HG03025 (cell line): ENCODE results near the gene TSEN34.

Experiments used
- ATAC-seq: cut with Tn5 transposase; IDR thresholded peaks from one replicate; pipeline ENCODE4 v1.9.1; 2021; ENCODE audit warnings: mild to moderate bottlenecking, moderate library complexity; ENCODE audit not compliant: unreplicated experiment, low FRiP score

The TSEN34 gene

GRCh38 chr19:54191011-54191810 is at the start of gene TSEN34:
TSEN34 (plus strand) TSS chr19:54191308; CDS start chr19:54191365, 57 bp downstream.
- peak; percentile 19 for ATAC-seq

DNA sequence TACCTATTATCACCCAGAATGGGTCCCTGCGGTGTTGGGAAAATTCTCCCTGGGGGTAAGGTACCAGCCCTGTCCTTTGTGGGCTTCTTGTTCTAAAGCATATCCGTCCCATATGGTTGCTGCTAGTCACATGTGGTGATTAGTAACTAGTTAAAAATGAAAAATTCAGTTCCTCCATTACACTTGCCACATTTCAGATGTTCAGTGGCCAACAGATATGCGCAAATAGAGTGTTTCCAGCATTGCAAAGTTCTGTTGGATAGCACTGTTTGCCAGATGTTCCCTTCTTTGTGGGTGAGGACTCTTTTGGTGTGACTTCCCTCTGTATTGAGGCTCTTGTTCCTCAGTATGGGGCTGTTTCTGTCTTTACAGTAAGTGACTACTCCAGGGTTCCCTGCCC is 49.8 kb upstream of the TSEN34 start:
- ATAC-seq = no peak

DNA sequence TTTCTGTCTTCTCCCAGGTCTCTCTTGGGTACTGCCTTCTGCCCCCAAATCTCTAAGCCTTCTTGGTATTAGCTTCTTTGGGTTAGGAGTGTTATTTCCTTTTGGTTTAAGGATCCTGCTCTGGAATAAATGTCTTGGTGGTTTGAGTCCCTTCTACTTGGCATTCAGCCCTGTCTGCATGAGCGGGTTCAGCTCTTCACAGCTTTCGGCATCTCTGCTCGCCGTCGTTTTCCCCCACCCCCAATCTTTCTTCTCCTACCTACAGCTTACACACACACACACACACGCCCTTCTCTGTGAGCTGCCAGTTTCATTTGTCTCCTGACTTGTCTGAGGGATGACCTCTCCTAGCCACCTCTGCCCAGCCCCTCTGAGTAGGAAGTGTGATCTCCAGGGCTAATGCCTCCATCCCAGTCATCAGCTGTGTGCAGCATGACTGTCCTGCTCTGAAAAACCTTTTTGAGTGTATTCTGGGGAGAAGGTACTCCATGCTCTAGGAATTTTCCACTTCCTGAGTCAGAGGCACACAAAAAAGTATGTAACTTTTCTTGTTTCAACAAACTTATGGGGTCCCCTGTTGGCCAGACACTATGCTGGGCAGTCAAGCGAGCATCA is 48.8 kb upstream of the TSEN34 start:
- ATAC-seq = no peak

- no peak for ATAC-seq
Observed at GRCh38 chr19:54145541-54146158, 45.5 kb upstream of the TSEN34 start.

DNA sequence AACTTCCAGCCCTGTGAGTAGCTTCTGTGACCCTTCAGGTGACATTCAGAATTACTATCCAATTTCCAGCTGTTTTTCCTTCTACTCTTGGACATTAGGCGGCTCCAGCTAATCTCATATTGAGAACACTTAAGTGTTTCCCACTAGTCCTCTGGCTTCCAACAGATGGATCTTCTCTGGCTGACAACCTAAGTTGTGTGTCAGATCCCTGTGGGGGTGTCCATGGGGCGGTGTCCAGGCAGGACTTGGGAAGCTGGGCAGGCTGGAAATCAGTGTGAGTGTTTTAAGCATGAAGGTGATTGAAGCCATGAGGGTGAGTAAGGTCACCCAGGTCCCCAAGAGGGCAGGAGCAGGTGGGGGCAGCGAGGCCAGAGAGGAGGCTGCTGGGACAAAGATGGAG is 43.4 kb upstream of the TSEN34 start:
- no peak for ATAC-seq

GRCh38 chr19:54148158-54148557 is 43.0 kb upstream of the TSEN34 start:
- no peak for ATAC-seq

- no peak for ATAC-seq
Observed at GRCh38 chr19:54149021-54149812, 41.9 kb upstream of the TSEN34 start.

DNA sequence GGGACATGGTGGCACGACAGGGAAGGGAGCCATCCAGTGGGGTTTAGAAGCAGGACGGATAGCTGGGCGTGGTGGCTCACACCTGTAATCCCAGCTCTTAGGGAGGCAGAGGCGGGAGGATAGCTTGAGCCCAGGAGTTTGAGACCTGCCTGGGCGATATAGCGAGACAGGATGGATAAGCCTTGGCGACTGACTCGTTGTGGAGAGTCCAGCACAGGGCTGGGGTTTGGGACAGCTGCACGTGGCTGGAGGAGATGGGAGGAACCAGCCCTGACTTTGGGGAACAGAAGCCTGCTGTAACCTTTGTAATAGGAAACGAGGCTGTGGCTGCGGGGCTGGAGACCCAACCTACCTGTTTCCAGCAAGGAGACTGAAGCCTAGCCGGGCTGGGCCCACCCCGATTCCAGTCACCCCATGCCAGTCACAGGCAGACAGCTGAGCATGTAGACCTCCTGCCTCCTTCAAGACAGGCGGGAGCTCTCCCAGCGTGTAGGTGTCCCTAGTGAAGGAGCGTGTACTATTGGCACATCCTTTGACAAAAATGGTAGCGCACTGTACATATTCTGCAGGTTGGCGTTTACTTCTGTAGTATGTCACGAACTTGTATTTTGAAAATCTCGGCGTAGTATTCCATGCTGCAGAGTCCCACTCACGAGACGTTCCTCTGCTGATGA is 39.6 kb upstream of the TSEN34 start:
- ATAC-seq = no peak

DNA sequence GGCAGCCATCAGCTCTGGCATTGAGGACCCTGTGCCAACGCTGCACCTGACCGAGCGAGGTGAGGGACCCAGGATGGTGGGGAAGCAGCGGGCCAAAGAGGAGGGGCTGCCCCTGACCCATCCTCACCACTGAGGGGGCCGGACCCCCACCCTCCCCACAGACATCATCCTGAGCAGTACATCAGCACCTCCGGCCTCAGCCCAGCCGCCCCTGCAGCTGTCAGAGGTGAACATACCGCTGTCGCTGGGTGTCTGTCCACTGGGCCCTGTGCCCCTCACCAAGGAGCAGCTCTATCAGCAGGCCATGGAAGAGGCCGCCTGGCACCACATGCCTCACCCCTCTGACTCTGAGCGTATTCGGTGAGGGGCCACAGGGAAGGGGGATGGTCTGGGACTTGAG is 38.8 kb upstream of the TSEN34 start:
- ATAC-seq = no peak

DNA sequence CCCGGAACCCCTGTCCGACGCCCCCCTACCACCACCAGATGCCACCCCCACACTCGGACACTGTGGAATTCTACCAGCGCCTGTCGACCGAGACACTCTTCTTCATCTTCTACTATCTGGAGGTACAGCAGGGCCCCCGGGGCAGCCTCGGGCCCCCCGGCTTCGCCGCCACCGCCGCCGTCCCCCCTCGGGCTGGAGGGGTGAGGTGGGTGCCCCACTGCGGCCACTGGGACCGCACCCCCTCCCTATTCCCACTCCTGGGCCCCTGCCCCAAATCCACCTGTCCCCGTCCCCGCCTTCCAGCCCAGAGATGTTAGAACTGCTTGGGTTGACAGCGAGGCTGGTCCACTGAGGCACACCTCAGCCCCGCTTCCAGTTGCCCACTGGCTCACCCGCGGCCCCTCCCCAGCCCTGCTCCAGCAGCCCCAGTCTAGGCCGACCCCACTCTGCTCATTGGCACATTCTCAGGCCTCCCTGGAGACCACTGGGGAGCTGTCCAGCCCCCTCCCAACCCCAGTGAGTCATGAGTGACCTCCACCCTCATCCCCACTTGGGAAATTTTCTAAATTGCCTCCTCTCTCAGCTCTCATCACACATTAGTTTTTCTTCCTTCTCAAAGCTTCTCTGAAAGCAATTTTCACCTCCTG is 38.1 kb upstream of the TSEN34 start:
- ATAC-seq = no peak

DNA sequence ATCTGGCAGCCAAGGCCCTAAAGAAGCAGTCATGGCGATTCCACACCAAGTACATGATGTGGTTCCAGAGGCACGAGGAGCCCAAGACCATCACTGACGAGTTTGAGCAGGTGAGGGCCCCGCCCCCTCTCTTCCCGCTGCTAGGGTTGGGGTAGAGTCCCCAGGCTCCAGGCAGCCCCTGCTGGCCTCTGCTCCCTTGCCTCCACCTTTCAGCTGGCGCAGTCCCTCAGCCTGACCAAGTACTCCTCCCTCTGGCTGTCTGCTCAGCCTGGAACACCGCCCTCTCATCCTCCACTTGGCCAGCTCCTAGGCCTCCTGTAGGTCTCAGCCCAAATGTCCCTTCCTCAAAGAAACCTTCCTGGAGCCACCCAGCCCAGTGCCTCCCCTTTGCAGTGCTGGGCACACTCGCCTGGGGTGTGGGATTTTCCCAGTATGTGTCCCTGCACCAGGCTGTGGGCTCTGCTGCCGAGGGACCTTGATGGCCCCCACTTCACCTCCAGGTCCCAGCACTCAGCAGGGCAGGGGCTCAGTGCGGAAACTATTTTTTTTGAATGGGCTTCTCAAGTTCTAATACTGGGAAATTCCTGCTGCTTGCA is 37.3 kb upstream of the TSEN34 start:
- ATAC-seq = no peak

DNA sequence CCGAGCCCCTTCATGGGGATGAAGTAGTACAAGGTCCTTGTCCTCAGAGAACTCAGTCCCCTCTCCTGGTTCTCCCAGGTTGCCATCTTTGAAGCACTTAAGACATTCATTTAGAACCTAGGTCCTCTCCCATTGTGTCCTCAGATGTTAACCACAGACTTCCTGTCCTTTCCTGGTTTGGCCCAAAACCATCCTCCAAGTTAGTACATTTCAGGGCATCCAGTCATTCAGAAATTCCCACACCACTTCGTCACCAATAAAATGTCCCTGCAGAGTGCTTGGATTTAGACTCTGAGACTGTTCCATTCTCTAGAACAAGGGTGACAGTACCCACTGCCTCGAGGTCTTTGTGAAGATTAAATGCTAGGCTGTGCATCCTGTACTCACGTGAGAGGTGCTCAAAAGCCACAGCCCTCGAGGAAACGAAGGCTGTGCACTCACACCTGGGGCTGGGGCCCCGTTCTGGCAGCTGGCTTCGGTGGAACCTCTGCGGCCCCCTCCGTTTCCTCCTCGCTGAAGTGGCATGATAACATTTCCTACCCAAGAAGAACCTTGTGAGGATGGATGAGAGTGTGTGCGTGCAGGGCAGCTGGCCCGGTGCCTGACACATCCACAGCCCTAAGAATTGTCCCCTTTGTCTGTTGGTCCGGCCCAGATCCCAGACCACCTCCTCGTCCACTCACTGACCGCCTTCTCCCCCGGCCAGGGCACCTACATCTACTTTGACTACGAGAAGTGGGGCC is 36.3 kb upstream of the TSEN34 start:
- ATAC-seq = no peak

GRCh38 chr19:54155694-54156093 is 35.4 kb upstream of the TSEN34 start:
- no peak for ATAC-seq

DNA sequence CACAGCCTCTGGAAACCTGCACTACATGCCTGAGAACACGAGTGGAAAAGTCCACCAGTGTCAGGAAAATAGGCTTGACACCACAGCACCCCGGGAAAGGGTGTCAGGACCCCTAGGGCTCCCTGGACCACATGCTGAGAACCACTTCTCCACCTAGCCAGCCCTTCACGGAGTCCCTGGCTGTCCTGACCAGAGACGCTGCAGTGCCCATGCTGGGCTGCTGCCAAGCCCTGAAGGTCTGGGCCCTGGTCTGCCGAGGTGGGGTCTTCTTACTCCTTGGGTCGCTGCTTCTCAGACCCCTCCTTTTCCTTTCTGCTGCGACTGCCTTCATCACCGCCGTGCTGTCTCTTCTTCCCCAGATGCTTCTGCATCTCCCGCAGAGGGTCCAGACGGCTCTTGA is 34.6 kb upstream of the TSEN34 start:
- ATAC-seq = no peak

DNA sequence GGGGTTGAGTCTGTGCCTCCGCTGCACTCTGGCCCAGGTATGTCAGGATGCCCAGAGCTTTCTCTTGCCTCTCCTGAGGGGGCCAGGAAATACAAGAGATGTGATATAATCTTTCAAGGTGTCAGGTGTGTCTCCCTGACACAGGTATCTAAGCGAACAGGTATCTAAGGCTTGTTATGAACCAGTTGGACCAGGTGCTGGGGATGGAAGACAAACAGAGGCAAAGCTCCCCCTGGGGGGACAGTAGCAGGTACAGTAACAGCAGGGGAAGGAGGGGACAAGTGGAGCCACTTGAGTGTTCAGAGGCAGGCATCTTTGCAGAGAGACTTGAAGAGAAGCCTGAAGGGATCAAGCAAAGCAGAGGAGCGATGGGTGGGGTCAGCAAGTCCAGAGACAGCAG is 34.2 kb upstream of the TSEN34 start:
- no peak for ATAC-seq

DNA sequence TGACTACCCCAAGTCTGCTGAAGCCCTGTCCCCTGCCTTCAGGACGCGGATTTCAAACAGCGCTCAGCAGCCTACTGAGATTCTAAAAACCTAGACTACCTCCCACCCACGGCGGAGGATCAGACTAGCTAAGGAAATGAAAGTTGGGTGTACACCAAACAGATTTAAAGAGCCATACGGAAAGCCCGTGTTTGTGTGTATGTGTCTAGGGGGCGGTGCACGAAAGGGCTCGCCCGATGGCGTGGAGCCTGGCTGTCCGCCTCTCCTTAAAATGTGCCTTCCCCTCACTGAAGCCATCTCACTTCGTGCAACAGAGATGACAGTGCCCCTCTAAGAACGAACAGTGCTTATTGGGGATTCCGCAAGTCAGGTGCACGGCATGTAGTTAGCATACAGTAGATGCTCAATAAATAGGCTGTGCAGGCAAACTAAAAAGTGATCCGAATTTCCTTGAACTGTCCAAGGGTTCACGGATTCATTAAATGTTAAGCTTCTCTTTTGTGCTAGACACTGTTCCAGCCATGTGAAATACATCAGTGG is 32.2 kb upstream of the TSEN34 start:
- no peak for ATAC-seq

GRCh38 chr19:54159352-54160181 is 31.5 kb upstream of the TSEN34 start, which contains the start of gene LENG1:
LENG1 (minus strand) TSS chr19:54159721; CDS start chr19:54159695, 26 bp downstream.
- ATAC-seq = peak; percentile 80
